BLaER1 treated with 17β-estradiol and CSF1 and Interleukin-3, amounts not matched to agents 10 nM and 100 nM (cell line): Measurements from ENCODE around the gene QKI.

Experiments
- H3K27ac ChIP-seq, 11 experiments: shearing (Covaris generic); formaldehyde crosslinking; 2 replicates each; pipeline ENCODE4 v1.8.1; 2022
- H3K27me3 ChIP-seq, 11 experiments: shearing (Covaris generic); formaldehyde crosslinking; 2 replicates each; pipeline ENCODE4 v1.8.1; 2022
- H3K36me3 ChIP-seq, 11 experiments: shearing (Covaris generic); formaldehyde crosslinking; 2 replicates each; pipeline ENCODE4 v1.8.1; 2022
- H3K4me1 ChIP-seq, 10 experiments: shearing (Covaris generic); formaldehyde crosslinking; 2 replicates each; pipeline ENCODE4 v1.8.1; 2022
- H3K4me2 ChIP-seq, 11 experiments: shearing (Covaris generic); formaldehyde crosslinking; 2 replicates each; pipeline ENCODE4 v1.8.1; 2022
- H3K4me3 ChIP-seq, 10 experiments: shearing (Covaris generic); formaldehyde crosslinking; 2 replicates each; pipeline ENCODE4 v1.8.1; 2022
- H3K9ac ChIP-seq, 11 experiments: shearing (Covaris generic); formaldehyde crosslinking; 2 replicates each; pipeline ENCODE4 v1.8.1; 2022
- H3K9me3 ChIP-seq, 11 experiments: shearing (Covaris generic); formaldehyde crosslinking; replicated peaks in 1 of 11; 2 replicates each; pipeline ENCODE4 v1.8.1; 2022
- H4K20me1 ChIP-seq, 11 experiments: shearing (Covaris generic); formaldehyde crosslinking; 2 replicates each; pipeline ENCODE4 v1.8.1; 2022
- Cebpa-rat ChIP-seq, 11 experiments: shearing (Covaris generic); IDR thresholded peaks; 2 replicates each; pipeline ENCODE4 v1.8.1; 2022

The QKI gene

GRCh38 chr6:163414117-163414945 is at the start of gene QKI:
TSS of gene QKI (plus strand) at chr6:163414718. CDS start at chr6:163415194, 476 bp downstream.
- Histone ChIP-seq H3K9me3 (no peaks in the 10 kb centered on the region), H3K4me1 (peaks cover 22 to 38% (median 34%) of the 10 kb centered on the region in 10 experiments), H3K4me2 (peak within 1 kb of the TSS; percentile 81 to 96 (median 88)), H3K36me3 (0 out of 22 replicates have a peak, but pooled peaks cover 0 to 4% (median 0%) of the 10 kb centered on the region in 11 experiments), H4K20me1 (peaks cover 31 to 44% (median 34%) of the 10 kb centered on the region in 11 experiments), H3K9ac (peak within 1 kb of the TSS; percentile 96 to 100 (median 99)), H3K27ac (peak within 1 kb of the TSS; percentile 98 to 100 (median 99)), H3K4me3 (peak within 1 kb of the TSS; percentile 81 to 100 (median 96)), H3K27me3 (no peaks in the 10 kb centered on the region)
- TF ChIP-seq Cebpa-rat (IDR thresholded peaks at IDR 0.05) = no peak

- no peaks in the 10 kb centered on the region for H4K20me1 ChIP-seq
- no peaks in the 10 kb centered on the region for H3K36me3 ChIP-seq
- H3K9ac ChIP-seq = no peak overlapping the region
- no peaks in the 10 kb centered on the region for H3K9me3 ChIP-seq
- H3K4me2 ChIP-seq = no peak overlapping the region
- no peaks in the 10 kb centered on the region for H3K27me3 ChIP-seq
- H3K27ac ChIP-seq = no peak overlapping the region
- no peak for TF ChIP-seq Cebpa-rat (IDR thresholded peaks at IDR 0.05)
- peaks cover 35 to 45% (median 41%) of the 10 kb centered on the region in 10 experiments for H3K4me1 ChIP-seq
- no peak overlapping the region for H3K4me3 ChIP-seq
These were observed 48.2 kb upstream of the QKI start for GRCh38 chr6:163366288-163366687.

GRCh38 chr6:163367497-163368183 is 46.9 kb upstream of the QKI start:
- H3K4me2 ChIP-seq = peak overlapping the region; percentile 49 to 82 (median 69); a peak in 21 of 22 replicates
- no peaks in the 10 kb centered on the region for H3K36me3 ChIP-seq
- no peaks in the 10 kb centered on the region for H3K27me3 ChIP-seq
- no peak for TF ChIP-seq Cebpa-rat (IDR thresholded peaks at IDR 0.05)
- H3K9me3 ChIP-seq = no peaks in the 10 kb centered on the region
- no peak overlapping the region for H3K4me3 ChIP-seq
- H4K20me1 ChIP-seq = no peaks in the 10 kb centered on the region
- H3K9ac ChIP-seq = no peak overlapping the region
- peaks cover 35 to 49% (median 44%) of the 10 kb centered on the region in 10 experiments for H3K4me1 ChIP-seq
- no peak overlapping the region for H3K27ac ChIP-seq

GRCh38 chr6:163369141-163369540 is 45.4 kb upstream of the QKI start:
- Histone ChIP-seq H3K4me2 (peak overlapping the region; percentile 56 to 82 (median 70)), H4K20me1 (no peaks in the 10 kb centered on the region), H3K4me1 (peaks cover 35 to 49% (median 45%) of the 10 kb centered on the region in 10 experiments), H3K9me3 (no peaks in the 10 kb centered on the region), H3K36me3 (no peaks in the 10 kb centered on the region), H3K27me3 (no peaks in the 10 kb centered on the region), H3K4me3 (no peak overlapping the region), H3K27ac (peak overlapping the region in 6 of 11 experiments; percentile 39 to 58 (median 44); a peak in 7 of 22 replicates), H3K9ac (no peak overlapping the region)
- no peak for TF ChIP-seq Cebpa-rat (IDR thresholded peaks at IDR 0.05)

- Histone ChIP-seq H3K9ac (no peak overlapping the region), H3K27me3 (peaks cover 0 to 3% (median 0%) of the 10 kb centered on the region in 11 experiments; a peak in 3 of 22 replicates), H3K9me3 (no peaks in the 10 kb centered on the region), H3K27ac (peak overlapping the region in 9 of 11 experiments; percentile 9 to 58 (median 43); a peak in 15 of 22 replicates), H3K4me1 (peaks cover 38 to 52% (median 47%) of the 10 kb centered on the region in 10 experiments), H3K4me2 (peak overlapping the region; percentile 56 to 82 (median 70)), H4K20me1 (no peaks in the 10 kb centered on the region), H3K4me3 (no peak overlapping the region), H3K36me3 (no peaks in the 10 kb centered on the region)
- TF ChIP-seq Cebpa-rat (IDR thresholded peaks at IDR 0.05) = no peak
These were observed 44.7 kb upstream of the QKI start for GRCh38 chr6:163369628-163370365.

GRCh38 chr6:163370464-163371117 is 43.9 kb upstream of the QKI start:
- Histone ChIP-seq H3K4me3 (no peak overlapping the region), H3K4me1 (peaks cover 44 to 60% (median 55%) of the 10 kb centered on the region in 10 experiments), H3K9me3 (no peaks in the 10 kb centered on the region), H3K27ac (peak overlapping the region in 2 of 11 experiments; percentile 52 to 58; a peak in 2 of 22 replicates), H3K36me3 (no peaks in the 10 kb centered on the region), H3K27me3 (peaks cover 0 to 10% (median 0%) of the 10 kb centered on the region in 11 experiments; a peak in 3 of 22 replicates), H3K9ac (no peak overlapping the region), H4K20me1 (no peaks in the 10 kb centered on the region), H3K4me2 (peak overlapping the region; percentile 56 to 82 (median 70))
- no peak for TF ChIP-seq Cebpa-rat (IDR thresholded peaks at IDR 0.05)

GRCh38 chr6:163371129-163371528 is 43.4 kb upstream of the QKI start:
- Histone ChIP-seq H3K4me3 (no peak overlapping the region), H3K27me3 (peaks cover 0 to 10% (median 0%) of the 10 kb centered on the region in 11 experiments; a peak in 3 of 22 replicates), H3K9me3 (no peaks in the 10 kb centered on the region), H4K20me1 (no peaks in the 10 kb centered on the region), H3K36me3 (no peaks in the 10 kb centered on the region), H3K27ac (0 out of 22 replicates have a peak overlapping the region, but pooled peaks of 1 of the 11 experiments have one; percentile 52), H3K4me1 (peaks cover 44 to 63% (median 55%) of the 10 kb centered on the region in 10 experiments), H3K4me2 (peak overlapping the region; percentile 19 to 82 (median 65); a peak in 19 of 22 replicates), H3K9ac (no peak overlapping the region)
- no peak for TF ChIP-seq Cebpa-rat (IDR thresholded peaks at IDR 0.05)

- peaks cover 0 to 10% (median 0%) of the 10 kb centered on the region in 11 experiments; a peak in 3 of 22 replicates for H3K27me3 ChIP-seq
- no peak overlapping the region for H3K4me3 ChIP-seq
- TF ChIP-seq Cebpa-rat (IDR thresholded peaks at IDR 0.05) = no peak
These were observed 41.3 kb upstream of the QKI start for GRCh38 chr6:163373240-163373639.

More at GRCh38 chr6:163373240-163373639, 41.3 kb upstream of the QKI start:
- Histone ChIP-seq H3K36me3 (no peaks in the 10 kb centered on the region), H3K9me3 (no peaks in the 10 kb centered on the region), H3K27ac (no peak overlapping the region), H3K4me1 (peaks cover 38 to 49% (median 43%) of the 10 kb centered on the region in 10 experiments), H3K9ac (no peak overlapping the region), H4K20me1 (no peaks in the 10 kb centered on the region), H3K4me2 (no peak overlapping the region)
